Measurements from ENCODE around the gene PTPRM. TPM values are rescaled to one million over a fixed set of nuclear protein-coding genes. Genes with fewer than 3 reads are reported as not detected.

The PTPRM gene
- total RNA-seq, 1 experiment from 2014 or later = 6.2 TPM

DNA sequence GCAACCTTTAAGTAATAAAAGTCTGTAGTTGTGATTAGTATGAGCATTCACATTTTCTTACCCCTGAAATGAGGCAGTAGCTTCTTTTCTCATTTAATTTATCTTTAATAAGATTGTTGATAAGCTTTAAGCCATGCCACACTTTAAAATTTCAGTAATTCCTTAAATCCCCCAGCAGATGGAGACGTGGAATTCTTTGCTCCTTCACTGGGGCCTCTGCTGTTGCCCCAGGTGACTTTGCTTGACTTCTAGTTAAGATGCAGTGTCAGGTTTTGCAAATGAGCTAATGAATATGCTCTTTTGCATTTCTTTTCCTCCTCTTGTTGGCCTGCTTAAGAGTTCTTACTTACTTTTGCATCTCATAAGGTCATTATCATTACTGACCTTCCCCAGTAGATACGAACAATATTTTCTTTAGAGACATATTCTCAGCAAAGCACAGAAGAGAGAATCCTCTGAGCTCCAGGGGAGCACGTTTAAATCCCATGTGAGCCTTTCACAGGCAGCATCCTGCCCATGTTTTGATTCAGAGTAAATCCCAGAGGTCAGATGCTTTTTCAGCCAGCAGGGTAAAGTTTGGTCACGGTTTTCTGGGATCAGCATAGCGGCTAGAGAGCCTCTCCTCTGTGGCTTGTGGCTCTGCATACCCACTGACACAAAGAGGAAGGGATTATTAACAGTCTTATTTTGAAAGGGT is 222.9 kb downstream of the PTPRM start:
- Mint-ChIP-seq H3K9me3 (no peaks in the 10 kb centered on the region), H3K27ac (peak overlapping the region; percentile 72 to 93 (median 92); a peak in 6 of 7 replicates)
- no peak overlapping the region for H2BK5ac ChIP-seq (ENCODE audit: insufficient read length, low read length)

More for the DNA sequence above, 222.9 kb downstream of the PTPRM start:
- H3K14ac ChIP-seq (ENCODE audit: insufficient read depth, low read length) = no peak overlapping the region
- Mint-ChIP-seq H3K36me3 (ENCODE audit: insufficient read depth in 1 of 3, low read depth in 3 of 3) (no peaks in the 10 kb centered on the region), H3K4me1 (peaks cover 14% of the 10 kb centered on the region in 2 experiments), H3K4me3 (peak overlapping the region in 1 of 2 experiments; percentile 15; a peak in 2 of 5 replicates), H3K27me3 (ENCODE audit: low read depth) (no peaks in the 10 kb centered on the region)
- H4K20me1 ChIP-seq (ENCODE audit: control insufficient read depth, insufficient read depth, insufficient read length) = no peaks in the 10 kb centered on the region
- H3K56ac ChIP-seq (ENCODE audit: insufficient read length, low read depth, low read length) = no peak overlapping the region
- peak; percentile 65 for DNase-seq
- no peaks in the 10 kb centered on the region for H3K4me1 ChIP-seq (ENCODE audit: insufficient read depth, low read length)
- WGBS (ENCODE audit: extremely low coverage, insufficient read length, low lambda C conversion rate) = no CpG with 5 or more reads among the region's 5 CpGs
- TF ChIP-seq, protein P1, sequence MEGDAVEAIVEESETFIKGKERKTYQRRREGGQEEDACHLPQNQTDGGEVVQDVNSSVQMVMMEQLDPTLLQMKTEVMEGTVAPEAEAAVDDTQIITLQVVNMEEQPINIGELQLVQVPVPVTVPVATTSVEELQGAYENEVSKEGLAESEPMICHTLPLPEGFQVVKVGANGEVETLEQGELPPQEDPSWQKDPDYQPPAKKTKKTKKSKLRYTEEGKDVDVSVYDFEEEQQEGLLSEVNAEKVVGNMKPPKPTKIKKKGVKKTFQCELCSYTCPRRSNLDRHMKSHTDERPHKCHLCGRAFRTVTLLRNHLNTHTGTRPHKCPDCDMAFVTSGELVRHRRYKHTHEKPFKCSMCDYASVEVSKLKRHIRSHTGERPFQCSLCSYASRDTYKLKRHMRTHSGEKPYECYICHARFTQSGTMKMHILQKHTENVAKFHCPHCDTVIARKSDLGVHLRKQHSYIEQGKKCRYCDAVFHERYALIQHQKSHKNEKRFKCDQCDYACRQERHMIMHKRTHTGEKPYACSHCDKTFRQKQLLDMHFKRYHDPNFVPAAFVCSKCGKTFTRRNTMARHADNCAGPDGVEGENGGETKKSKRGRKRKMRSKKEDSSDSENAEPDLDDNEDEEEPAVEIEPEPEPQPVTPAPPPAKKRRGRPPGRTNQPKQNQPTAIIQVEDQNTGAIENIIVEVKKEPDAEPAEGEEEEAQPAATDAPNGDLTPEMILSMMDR (conservative IDR thresholded peaks at IDR 0.05) = peak; percentile 72
- H2BK12ac ChIP-seq (ENCODE audit: insufficient read length, low read depth, low read length) = no peak overlapping the region
- no peaks in the 10 kb centered on the region for H3K9me3 ChIP-seq (ENCODE audit: control insufficient read depth, low read depth, low read length)
- no peak overlapping the region for H4K5ac ChIP-seq (ENCODE audit: insufficient read length, low read depth, low read length)
- no peak overlapping the region for H3K4ac ChIP-seq (ENCODE audit: low read depth, low read length)
- H3K27me3 ChIP-seq (ENCODE audit: insufficient read depth, low read length) = no peaks in the 10 kb centered on the region
- no peak overlapping the region for H3T11ph ChIP-seq (ENCODE audit: low read length)
- H3K23ac ChIP-seq (ENCODE audit: insufficient read length, low read depth, low read length) = no peak overlapping the region
- H3K9ac ChIP-seq (ENCODE audit: extremely low read depth, insufficient read length, low read length) = no peak overlapping the region
- no peak overlapping the region for H3K18ac ChIP-seq (ENCODE audit: insufficient read length, low read depth, low read length)
- no peak overlapping the region for H4K91ac ChIP-seq (ENCODE audit: insufficient read length, low read depth, low read length)
- no peak overlapping the region for H2BK20ac ChIP-seq (ENCODE audit: low read depth, low read length, poor library complexity, severe bottlenecking)
- no peak overlapping the region for H2AK5ac ChIP-seq (ENCODE audit: insufficient read length, low read length)
- H3K23me2 ChIP-seq (ENCODE audit: insufficient read length, low read depth, low read length, poor library complexity, severe bottlenecking) = no peaks in the 10 kb centered on the region
- no peak overlapping the region for H2BK15ac ChIP-seq (ENCODE audit: low read depth, low read length)
- no peaks in the 10 kb centered on the region for H3K79me1 ChIP-seq (ENCODE audit: insufficient read depth, low read depth, low read length, poor library complexity, severe bottlenecking)
- H3K79me2 ChIP-seq (ENCODE audit: insufficient read depth, low read length) = peaks cover 2% of the 10 kb centered on the region; the same call in 1 of the 2 replicates
- no peak overlapping the region for H2AFZ ChIP-seq (ENCODE audit: low read length)
- no peak overlapping the region for H2BK120ac ChIP-seq (ENCODE audit: low read depth, low read length, poor library complexity, severe bottlenecking)
- no peak overlapping the region for H4K8ac ChIP-seq (replicated peaks; ENCODE audit: insufficient read length, low read depth, low read length)
- H3K27ac ChIP-seq (ENCODE audit: insufficient read length, low read depth, low read length) = no peak overlapping the region
- no peak overlapping the region for H3K4me2 ChIP-seq (ENCODE audit: insufficient read depth, insufficient read length, low read length)
